Stomach smooth muscle (tissue), 2 donors: Measurements from ENCODE around the gene ADM.

Experiments used
- H3K27ac ChIP-seq: one replicate; pipeline ENCODE4 v1.7.0; 2013; ENCODE audit warnings: mild to moderate bottlenecking, low read length, inconsistent platforms
- H3K27me3 ChIP-seq, 2 donors: one replicate each; pipeline ENCODE4 v1.7.0; 2013; ENCODE audit warnings: low read length in 2 of 2; ENCODE audit not compliant: insufficient read depth in 2 of 2, control insufficient read depth in 1 of 2
- H3K36me3 ChIP-seq, 2 donors: one replicate each; pipeline ENCODE4 v1.7.0; 2013; ENCODE audit warnings: low read length in 2 of 2; ENCODE audit not compliant: control insufficient read depth in 2 of 2, insufficient read depth in 2 of 2
- H3K4me1 ChIP-seq: one replicate; pipeline ENCODE4 v1.7.0; 2013; ENCODE audit warnings: low read length; ENCODE audit not compliant: control insufficient read depth, insufficient read depth
- H3K4me3 ChIP-seq, 2 donors: one replicate each; pipeline ENCODE4 v1.7.0; 2013; ENCODE audit warnings: low read length in 2 of 2
- H3K9ac ChIP-seq, 2 donors: one replicate each; pipeline ENCODE4 v1.7.0; 2013; ENCODE audit warnings: low read length in 2 of 2, mild to moderate bottlenecking in 1 of 2
- H3K9me3 ChIP-seq, 2 donors: one replicate each; pipeline ENCODE4 v1.7.0; 2013; ENCODE audit warnings: low read length in 2 of 2; ENCODE audit not compliant: control insufficient read depth in 2 of 2
- donor health status: healthy.
- donor health status: Pancreatic carcinoma.

Gene ADM

GRCh38 chr11:10354389-10354788, 49.5 kb downstream of the ADM start:
- no peak overlapping the region for H3K4me3 ChIP-seq
- peaks cover 16% of the 10 kb centered on the region for H3K4me1 ChIP-seq
- no peaks in the 10 kb centered on the region for H3K9me3 ChIP-seq
- no peak overlapping the region for H3K9ac ChIP-seq
- no peaks in the 10 kb centered on the region for H3K36me3 ChIP-seq
- H3K27me3 ChIP-seq: no peaks in the 10 kb centered on the region
- no peak overlapping the region for H3K27ac ChIP-seq

- Histone ChIP-seq H3K9me3 (no peaks in the 10 kb centered on the region), H3K27ac (no peak overlapping the region), H3K27me3 (no peaks in the 10 kb centered on the region), H3K4me1 (peaks cover 16% of the 10 kb centered on the region), H3K4me3 (no peak overlapping the region), H3K9ac (no peak overlapping the region), H3K36me3 (no peaks in the 10 kb centered on the region)
Measured at GRCh38 chr11:10355257-10355661, 50.4 kb downstream of the ADM start.

- peaks cover 13% of the 10 kb centered on the region for H3K4me1 ChIP-seq
- H3K27ac ChIP-seq: no peak overlapping the region
- no peaks in the 10 kb centered on the region for H3K36me3 ChIP-seq
- H3K27me3 ChIP-seq: no peaks in the 10 kb centered on the region
- no peaks in the 10 kb centered on the region for H3K9me3 ChIP-seq
- H3K9ac ChIP-seq: no peak overlapping the region
- H3K4me3 ChIP-seq: no peak overlapping the region
Measured at GRCh38 chr11:10356161-10356560, 51.3 kb downstream of the ADM start.
